BLaER1 treated with 17β-estradiol and CSF1 and Interleukin-3, amounts not matched to agents 10 nM and 100 nM (cell line): Measurements from ENCODE around the gene PYCR2.
A peak's percentile ranks its signal among the peaks of the same experiment; 100 is the strongest.

Source experiments
- H3K27ac ChIP-seq, 11 experiments: shearing (Covaris generic); formaldehyde crosslinking; 2 replicates each; pipeline ENCODE4 v1.8.1; 2022
- H3K27me3 ChIP-seq, 11 experiments: shearing (Covaris generic); formaldehyde crosslinking; 2 replicates each; pipeline ENCODE4 v1.8.1; 2022
- H3K36me3 ChIP-seq, 11 experiments: shearing (Covaris generic); formaldehyde crosslinking; 2 replicates each; pipeline ENCODE4 v1.8.1; 2022
- H3K4me1 ChIP-seq, 10 experiments: shearing (Covaris generic); formaldehyde crosslinking; 2 replicates each; pipeline ENCODE4 v1.8.1; 2022
- H3K4me2 ChIP-seq, 11 experiments: shearing (Covaris generic); formaldehyde crosslinking; 2 replicates each; pipeline ENCODE4 v1.8.1; 2022
- H3K4me3 ChIP-seq, 10 experiments: shearing (Covaris generic); formaldehyde crosslinking; 2 replicates each; pipeline ENCODE4 v1.8.1; 2022
- H3K9ac ChIP-seq, 11 experiments: shearing (Covaris generic); formaldehyde crosslinking; 2 replicates each; pipeline ENCODE4 v1.8.1; 2022
- H3K9me3 ChIP-seq, 11 experiments: shearing (Covaris generic); formaldehyde crosslinking; replicated peaks in 1 of 11; 2 replicates each; pipeline ENCODE4 v1.8.1; 2022
- H4K20me1 ChIP-seq, 11 experiments: shearing (Covaris generic); formaldehyde crosslinking; 2 replicates each; pipeline ENCODE4 v1.8.1; 2022
- Cebpa-rat ChIP-seq, 11 experiments: shearing (Covaris generic); IDR thresholded peaks; 2 replicates each; pipeline ENCODE4 v1.8.1; 2022

Gene PYCR2

GRCh38 chr1:225879521-225880221 is 44.4 kb downstream of the PYCR2 start:
- Histone ChIP-seq H3K36me3 (peaks cover 9 to 33% (median 26%) of the 10 kb centered on the region in 11 experiments; a peak in 20 of 22 replicates), H3K9ac (peak overlapping the region; percentile 47 to 96 (median 91); a peak in 20 of 22 replicates), H3K27me3 (peaks cover 7 to 23% (median 19%) of the 10 kb centered on the region in 11 experiments), H3K4me2 (peak overlapping the region; percentile 95 to 100 (median 99)), H3K4me1 (peaks cover 49 to 67% (median 58%) of the 10 kb centered on the region in 10 experiments), H4K20me1 (peaks cover 0 to 66% (median 24%) of the 10 kb centered on the region in 11 experiments; a peak in 15 of 22 replicates), H3K9me3 (no peaks in the 10 kb centered on the region), H3K4me3 (peak overlapping the region; percentile 89 to 100 (median 98); a peak in 17 of 20 replicates), H3K27ac (peak overlapping the region in 10 of 11 experiments; percentile 16 to 97 (median 84); a peak in 18 of 22 replicates)
- peak in 4 of 11 experiments; percentile 29 to 74 (median 52); a peak in 3 of 22 replicates for TF ChIP-seq Cebpa-rat (IDR thresholded peaks at IDR 0.05)

- Histone ChIP-seq H3K4me1 (peaks cover 43 to 68% (median 61%) of the 10 kb centered on the region in 10 experiments), H3K36me3 (peaks cover 22 to 47% (median 40%) of the 10 kb centered on the region in 11 experiments), H3K27ac (peak overlapping the region in 9 of 11 experiments; percentile 25 to 97 (median 84); a peak in 16 of 22 replicates), H3K9me3 (no peaks in the 10 kb centered on the region), H3K4me3 (peak overlapping the region in 1 of 10 experiments; percentile 89; a peak in 1 of 20 replicates), H3K27me3 (peaks cover 0 to 9% (median 8%) of the 10 kb centered on the region in 11 experiments; a peak in 20 of 22 replicates), H4K20me1 (peaks cover 0 to 79% (median 24%) of the 10 kb centered on the region in 11 experiments; a peak in 15 of 22 replicates), H3K4me2 (peak overlapping the region; percentile 95 to 100 (median 99)), H3K9ac (peak overlapping the region in 8 of 11 experiments; percentile 7 to 92 (median 88); a peak in 14 of 22 replicates)
- no peak for TF ChIP-seq Cebpa-rat (IDR thresholded peaks at IDR 0.05)
These were observed 45.8 kb downstream of the PYCR2 start for GRCh38 chr1:225878282-225878681.

GRCh38 chr1:225877580-225877979 is 46.5 kb downstream of the PYCR2 start:
- H3K27me3 ChIP-seq: peaks cover 0 to 2% (median under 1%) of the 10 kb centered on the region in 11 experiments; a peak in 10 of 22 replicates
- TF ChIP-seq Cebpa-rat (IDR thresholded peaks at IDR 0.05): no peak
- peak overlapping the region in 4 of 11 experiments; percentile 86 to 92 (median 92); a peak in 4 of 22 replicates for H3K9ac ChIP-seq
- peaks cover 28 to 54% (median 47%) of the 10 kb centered on the region in 11 experiments for H3K36me3 ChIP-seq
- H3K4me2 ChIP-seq: peak overlapping the region; percentile 95 to 100 (median 99); a peak in 21 of 22 replicates
- no peak overlapping the region for H3K4me3 ChIP-seq
- peak overlapping the region in 7 of 11 experiments; percentile 46 to 97 (median 90); a peak in 11 of 22 replicates for H3K27ac ChIP-seq
- H3K9me3 ChIP-seq: no peaks in the 10 kb centered on the region
- H4K20me1 ChIP-seq: peaks cover 0 to 86% (median 24%) of the 10 kb centered on the region in 11 experiments; a peak in 15 of 22 replicates
- peaks cover 40 to 62% (median 56%) of the 10 kb centered on the region in 10 experiments for H3K4me1 ChIP-seq

GRCh38 chr1:225876900-225877510 is 47.0 kb downstream of the PYCR2 start:
- Histone ChIP-seq H3K27ac (peak overlapping the region in 4 of 11 experiments; percentile 90 to 97 (median 94); a peak in 7 of 22 replicates), H3K4me1 (peaks cover 40 to 61% (median 55%) of the 10 kb centered on the region in 10 experiments), H3K9ac (peak overlapping the region in 1 of 11 experiments; percentile 92; a peak in 1 of 22 replicates), H3K4me3 (no peak overlapping the region), H3K9me3 (no peaks in the 10 kb centered on the region), H3K4me2 (peak overlapping the region in 8 of 11 experiments; percentile 98 to 100 (median 100); a peak in 14 of 22 replicates), H3K36me3 (peaks cover 34 to 60% (median 52%) of the 10 kb centered on the region in 11 experiments), H3K27me3 (no peaks in the 10 kb centered on the region), H4K20me1 (peaks cover 0 to 86% (median 24%) of the 10 kb centered on the region in 11 experiments; a peak in 15 of 22 replicates)
- TF ChIP-seq Cebpa-rat (IDR thresholded peaks at IDR 0.05): no peak

GRCh38 chr1:225875044-225875815 is 48.8 kb downstream of the PYCR2 start:
- H3K9me3 ChIP-seq: no peaks in the 10 kb centered on the region
- peaks cover 28 to 46% (median 42%) of the 10 kb centered on the region in 10 experiments for H3K4me1 ChIP-seq
- peaks cover 51 to 78% (median 69%) of the 10 kb centered on the region in 11 experiments for H3K36me3 ChIP-seq
- no peak overlapping the region for H3K4me2 ChIP-seq
- no peak overlapping the region for H3K9ac ChIP-seq
- H3K27me3 ChIP-seq: no peaks in the 10 kb centered on the region
- no peak overlapping the region for H3K4me3 ChIP-seq
- TF ChIP-seq Cebpa-rat (IDR thresholded peaks at IDR 0.05): no peak
- H4K20me1 ChIP-seq: peaks cover 0 to 79% (median 19%) of the 10 kb centered on the region in 11 experiments; a peak in 13 of 22 replicates
- no peak overlapping the region for H3K27ac ChIP-seq

- Histone ChIP-seq H3K36me3 (peaks cover 56 to 86% (median 77%) of the 10 kb centered on the region in 11 experiments), H3K27me3 (no peaks in the 10 kb centered on the region), H3K9ac (no peak overlapping the region), H3K27ac (peak overlapping the region in 2 of 11 experiments; percentile 36 to 37; a peak in 2 of 22 replicates), H3K9me3 (no peaks in the 10 kb centered on the region), H3K4me2 (no peak overlapping the region), H4K20me1 (peaks cover 0 to 71% (median 13%) of the 10 kb centered on the region in 11 experiments; a peak in 13 of 22 replicates), H3K4me1 (peaks cover 20 to 42% (median 35%) of the 10 kb centered on the region in 10 experiments), H3K4me3 (no peak overlapping the region)
- no peak for TF ChIP-seq Cebpa-rat (IDR thresholded peaks at IDR 0.05)
These were observed 49.6 kb downstream of the PYCR2 start for GRCh38 chr1:225874431-225874830.

GRCh38 chr1:225873281-225873850 is 50.7 kb downstream of the PYCR2 start:
- TF ChIP-seq Cebpa-rat (IDR thresholded peaks at IDR 0.05): no peak
- no peaks in the 10 kb centered on the region for H3K27me3 ChIP-seq
- H4K20me1 ChIP-seq: peaks cover 0 to 60% (median 7%) of the 10 kb centered on the region in 11 experiments; a peak in 11 of 22 replicates
- H3K9ac ChIP-seq: no peak overlapping the region; a peak in 1 of 22 replicates
- H3K27ac ChIP-seq: peak overlapping the region in 5 of 11 experiments; percentile 6 to 38 (median 37); a peak in 3 of 22 replicates
- peaks cover 9 to 42% (median 34%) of the 10 kb centered on the region in 10 experiments for H3K4me1 ChIP-seq
- no peak overlapping the region for H3K4me3 ChIP-seq
- peak overlapping the region in 2 of 11 experiments; percentile 1 to 8; a peak in 3 of 22 replicates for H3K4me2 ChIP-seq
- peaks cover 66 to 93% (median 88%) of the 10 kb centered on the region in 11 experiments for H3K36me3 ChIP-seq
- no peaks in the 10 kb centered on the region for H3K9me3 ChIP-seq
